Smooth muscle cell (in vitro differentiated cells): Measurements from ENCODE around the gene SHB. TPM values are rescaled to one million over a fixed set of nuclear protein-coding genes. Genes with fewer than 3 reads are reported as not detected.

ENCODE experiments used
- DNase-seq: peaks from one replicate; lab custom pipeline; 2025; ENCODE audit not compliant: unreplicated experiment; lab: John Stamatoyannopoulos, UW
- H2AFZ ChIP-seq: fragments of 200-600 bp; sonication (generic); 2 replicates; pipeline ENCODE4 v1.6.0; 2016; ENCODE audit warnings: antibody characterized with exemption, low read depth, mild to moderate bottlenecking
- H3F3A ChIP-seq: fragments of 200-600 bp; sonication (generic); 2 replicates; pipeline ENCODE4 v1.6.0; 2017; ENCODE audit warnings: antibody characterized with exemption, low read depth
- H3K27ac ChIP-seq: fragments of 200-600 bp; sonication (generic); 2 replicates; pipeline ENCODE4 v1.5.1; 2016; ENCODE audit warnings: low read depth, mild to moderate bottlenecking
- H3K27me3 ChIP-seq: fragments of 200-600 bp; sonication (generic); 2 replicates; pipeline ENCODE4 v1.6.1; 2016; ENCODE audit warnings: low read depth, mild to moderate bottlenecking
- H3K36me3 ChIP-seq: fragments of 200-600 bp; sonication (generic); 2 replicates; pipeline ENCODE4 v1.5.1; 2016; ENCODE audit warnings: low read depth
- H3K4me1 ChIP-seq: fragments of 200-600 bp; sonication (generic); 2 replicates; pipeline ENCODE4 v1.5.1; 2016; ENCODE audit warnings: low read depth
- H3K4me2 ChIP-seq: fragments of 200-600 bp; sonication (generic); 2 replicates; pipeline ENCODE4 v1.6.0; 2016; ENCODE audit warnings: mild to moderate bottlenecking
- H3K4me3 ChIP-seq: fragments of 200-600 bp; sonication (generic); 2 replicates; pipeline ENCODE4 v1.5.1; 2016; ENCODE audit warnings: mild to moderate bottlenecking
- H3K79me2 ChIP-seq: fragments of 200-600 bp; sonication (generic); 2 replicates; pipeline ENCODE4 v1.6.0; 2016; ENCODE audit warnings: low read depth, mild to moderate bottlenecking
- H3K9ac ChIP-seq: fragments of 200-600 bp; sonication (generic); 2 replicates; pipeline ENCODE4 v1.6.0; 2016; ENCODE audit warnings: low read depth
- H3K9me3 ChIP-seq: fragments of 200-600 bp; sonication (generic); replicated peaks from 2 replicates; pipeline ENCODE4 v1.5.1; 2016; ENCODE audit warnings: low read depth
- H4K20me1 ChIP-seq: fragments of 200-600 bp; sonication (generic); 2 replicates; pipeline ENCODE4 v1.6.0; 2016; ENCODE audit warnings: low read depth
- CTCF ChIP-seq: fragments of 200-600 bp; sonication (generic); IDR thresholded peaks from 2 replicates; pipeline ENCODE4 v1.5.1; 2017; ENCODE audit warnings: borderline replicate concordance, mild to moderate bottlenecking, antibody characterized with exemption; ENCODE audit not compliant: insufficient read depth, poor library complexity, severe bottlenecking
- WGBS: methylation state at CpG from one replicate; pipeline ENCODE4 v1.1.7; 2016; ENCODE audit warnings: low lambda C conversion rate; 5-methylcytosine and 5-hydroxymethylcytosine counted together
- polyA plus RNA-seq: library from polyadenylated mRNA; unstranded; fragments of >200 nt; fragmentation: Nextera tagmentation; extraction: Ambion mirVana; gene quantifications from 2 replicates; pipeline ENCODE4 v1.2.1, GENCODE V29; 2016
- total RNA-seq: library from RNA; depleted of rRNA; stranded (reverse); fragments of >200 nt; gene quantifications from 2 replicates; pipeline ENCODE4 v1.2.3, GENCODE V29; 2014

SHB gene
- total and polyA plus RNA-seq, 2 experiments from 2014 or later, result 16.4 to 32.4 TPM

GRCh38 chr9:37977851-37978480, 91.1 kb downstream of the SHB start:
- peaks cover 56% of the 10 kb centered on the region for H3K79me2 ChIP-seq
- no peaks in the 10 kb centered on the region for H3K9me3 ChIP-seq
- H3K36me3 ChIP-seq, result no peaks in the 10 kb centered on the region
- TF ChIP-seq CTCF, result no peak
- peak overlapping the region; percentile 93 for H3K27ac ChIP-seq
- no peak overlapping the region for H2AFZ ChIP-seq
- H3K4me2 ChIP-seq, result peak overlapping the region; percentile 70
- H3K4me1 ChIP-seq, result peaks cover 28% of the 10 kb centered on the region
- 57% methylated on average over 5 of the region's 5 CpGs for WGBS
- H3K4me3 ChIP-seq, result no peak overlapping the region
- H4K20me1 ChIP-seq, result no peaks in the 10 kb centered on the region
- no peak for DNase-seq
- H3F3A ChIP-seq, result peaks cover 17% of the 10 kb centered on the region
- no peaks in the 10 kb centered on the region for H3K27me3 ChIP-seq
- no peak overlapping the region for H3K9ac ChIP-seq

- Histone ChIP-seq H3K4me1 (peaks cover 33% of the 10 kb centered on the region), H3K4me3 (no peak overlapping the region), H3K79me2 (peaks cover 46% of the 10 kb centered on the region), H3K27me3 (no peaks in the 10 kb centered on the region), H2AFZ (no peak overlapping the region), H4K20me1 (no peaks in the 10 kb centered on the region), H3F3A (peaks cover 17% of the 10 kb centered on the region), H3K36me3 (no peaks in the 10 kb centered on the region), H3K9ac (peak overlapping the region; percentile 69), H3K4me2 (peak overlapping the region; percentile 70), H3K9me3 (no peaks in the 10 kb centered on the region), H3K27ac (peak overlapping the region; percentile 93)
- no peak for TF ChIP-seq CTCF
- DNase-seq, result no peak
- 23% methylated on average over 8 of the region's 8 CpGs for WGBS
Observed at GRCh38 chr9:37976714-37977477, 92.1 kb downstream of the SHB start.

GRCh38 chr9:37975639-37976038, 93.4 kb downstream of the SHB start:
- Histone ChIP-seq H3K4me3 (no peak overlapping the region), H4K20me1 (no peaks in the 10 kb centered on the region), H3K4me2 (no peak overlapping the region), H3K36me3 (no peaks in the 10 kb centered on the region), H3K79me2 (peaks cover 34% of the 10 kb centered on the region), H3K9ac (peak overlapping the region; percentile 36), H2AFZ (no peak overlapping the region), H3K27ac (peak overlapping the region; percentile 93), H3K9me3 (no peaks in the 10 kb centered on the region), H3K4me1 (peaks cover 33% of the 10 kb centered on the region), H3F3A (peaks cover 12% of the 10 kb centered on the region), H3K27me3 (no peaks in the 10 kb centered on the region)
- WGBS, result 95% methylated on average over 4 of the region's 4 CpGs
- no peak for TF ChIP-seq CTCF
- no peak for DNase-seq
